ENCODE data around the gene LCP2.
"Not testable (repeated sequence)": the region's sequence is repeated elsewhere in the genome, so short reads cannot be mapped to it uniquely, and the experiment has no call there.

The LCP2 gene

DNA sequence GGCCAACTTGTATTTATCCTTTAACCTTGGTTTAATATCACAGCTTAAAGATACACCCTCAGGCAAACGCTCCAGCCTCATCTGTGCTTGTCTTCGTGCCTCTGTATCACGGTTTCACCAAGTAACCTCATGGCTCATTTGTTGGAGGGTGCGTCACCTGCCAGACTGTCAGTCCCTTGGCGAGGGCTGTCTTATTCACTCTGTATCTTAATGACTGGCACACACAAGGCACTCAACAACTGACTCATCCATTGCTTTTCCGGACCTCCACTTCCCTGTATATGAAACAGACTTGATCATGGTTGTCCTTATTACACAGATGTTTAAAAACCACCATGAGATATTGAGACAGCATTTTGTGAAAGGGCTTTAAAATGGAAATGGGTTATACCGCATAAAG lies 28.0 kb downstream of the LCP2 start:
- no peak for DNase-seq

DNA sequence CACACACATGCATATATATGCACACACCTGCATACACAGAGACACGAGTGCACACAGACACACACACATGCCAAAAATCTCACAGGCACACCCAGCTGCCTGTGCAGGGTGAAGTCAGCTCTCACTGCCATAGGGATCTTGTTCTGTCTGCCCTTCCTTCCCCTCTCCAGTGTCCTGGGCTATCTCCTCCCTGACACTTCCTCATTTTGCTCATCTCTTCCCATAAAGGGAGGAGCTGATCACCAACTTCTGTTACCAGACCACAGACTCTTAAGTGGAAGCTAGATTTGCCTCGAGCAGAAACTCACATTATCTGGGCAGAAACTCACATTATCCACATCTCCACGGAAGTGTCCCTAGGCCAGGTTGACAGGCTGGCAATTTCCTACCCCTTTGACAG lies 28.7 kb downstream of the LCP2 start:
- no peak for DNase-seq

- no peak for DNase-seq
These were observed 29.4 kb downstream of the LCP2 start for GRCh38 chr5:170268153-170268689.

DNA sequence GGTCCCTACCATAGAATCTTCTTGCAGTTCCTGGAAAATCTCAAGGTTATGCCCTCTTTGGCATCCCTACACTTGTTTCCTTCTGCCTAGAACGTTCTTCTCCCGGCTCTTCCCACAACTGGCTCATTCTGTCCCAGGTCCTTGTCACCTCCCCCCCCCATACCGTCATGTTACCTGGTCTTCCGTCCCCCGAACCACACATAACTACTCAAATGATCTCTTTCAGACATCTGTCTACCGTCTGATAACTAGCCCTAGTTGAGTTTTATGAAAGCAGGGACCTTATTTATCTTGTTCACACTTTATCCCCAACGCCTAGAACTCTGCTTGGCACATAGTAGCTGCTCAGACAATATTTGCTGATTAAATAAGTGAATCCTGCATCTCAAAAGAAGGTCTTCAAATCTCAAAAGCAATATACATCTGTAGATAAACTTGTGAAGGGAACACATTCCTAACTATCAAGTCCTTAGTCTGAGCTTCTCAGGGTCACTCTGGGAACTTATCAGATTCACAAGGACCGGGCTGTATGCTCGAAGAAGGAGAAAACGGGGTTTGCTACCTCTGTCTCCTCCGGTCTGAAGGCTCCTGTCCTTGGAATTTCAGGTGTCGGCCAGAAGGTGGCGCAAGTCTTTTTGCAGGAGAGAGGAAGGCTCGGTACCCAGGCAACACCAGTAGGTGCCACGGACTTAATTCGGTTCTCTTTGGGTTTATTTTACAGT lies 30.0 kb downstream of the LCP2 start:
- DNase-seq, result peak; percentile 15

GRCh38 chr5:170266570-170267381 lies 30.8 kb downstream of the LCP2 start:
- DNase-seq, result no peak

DNA sequence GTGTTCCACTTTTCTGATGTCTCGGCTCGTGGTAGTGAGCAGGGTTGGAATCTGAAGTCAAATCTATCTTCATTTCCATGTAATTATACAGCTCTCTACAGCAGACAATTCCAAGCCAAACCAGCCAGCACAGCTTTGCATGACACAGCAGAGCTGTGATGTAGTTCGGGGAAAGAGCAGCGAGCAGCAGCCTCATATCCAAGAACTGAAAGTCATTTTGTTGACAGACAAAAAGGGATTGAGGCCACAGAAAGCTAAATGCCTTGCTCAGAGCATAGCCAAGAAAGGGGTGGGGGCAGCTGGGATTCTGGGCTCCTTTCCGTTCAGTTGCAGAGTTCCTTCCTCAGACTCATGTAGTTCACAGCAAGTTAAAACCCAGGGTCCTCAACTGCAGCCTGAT lies 32.1 kb downstream of the LCP2 start:
- DNase-seq, result no peak

GRCh38 chr5:170263906-170264305 lies 33.7 kb downstream of the LCP2 start:
- DNase-seq, result no peak

- no peak for DNase-seq
These were observed 35.2 kb downstream of the LCP2 start for GRCh38 chr5:170262061-170263045.

- DNase-seq, result no peak
These were observed 36.0 kb downstream of the LCP2 start for GRCh38 chr5:170261528-170262043.

GRCh38 chr5:170257370-170257769 lies 40.2 kb downstream of the LCP2 start:
- DNase-seq, result no peak

DNA sequence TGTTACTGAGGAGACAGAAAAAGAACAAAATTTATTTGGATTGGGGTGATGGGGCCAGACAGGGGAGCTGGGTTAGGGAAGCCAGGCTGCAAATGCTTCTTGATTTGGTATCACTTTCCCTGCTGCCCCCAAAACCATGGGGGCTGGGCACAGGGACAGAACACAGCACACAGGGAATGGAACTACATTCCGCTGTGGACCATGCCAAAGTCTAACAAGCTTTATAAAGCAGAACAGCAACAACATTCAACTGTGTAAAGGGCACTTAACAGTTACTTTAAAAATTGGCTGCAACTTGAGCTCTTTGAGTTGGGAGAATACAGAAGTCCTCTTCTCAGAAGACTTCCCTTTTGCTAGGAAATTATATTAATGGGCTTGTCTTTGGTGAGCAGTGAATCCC lies 41.0 kb downstream of the LCP2 start:
- DNase-seq, result no peak

GRCh38 chr5:170254056-170254455 lies 43.5 kb downstream of the LCP2 start:
- no peak for DNase-seq

GRCh38 chr5:170252720-170253350 lies 44.7 kb downstream of the LCP2 start:
- DNase-seq, result no peak

DNA sequence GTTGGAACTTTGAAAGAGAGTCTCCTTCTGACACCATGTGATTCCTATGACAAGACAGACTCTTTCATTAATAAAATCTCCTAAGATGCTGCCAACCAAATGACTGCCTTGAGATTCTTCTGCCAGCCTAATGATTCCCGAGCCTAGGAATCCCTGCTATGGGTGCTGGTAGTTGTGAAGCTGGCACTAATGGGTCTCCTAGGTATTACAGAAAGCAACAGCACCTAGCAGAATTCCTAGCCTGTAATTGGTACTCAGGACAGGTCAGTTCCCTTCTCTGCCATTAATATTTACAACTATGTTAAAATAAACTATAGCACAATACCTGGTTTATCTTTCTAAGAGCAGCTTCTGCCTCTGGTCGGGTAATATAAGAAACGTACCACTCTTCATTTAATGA lies 45.5 kb downstream of the LCP2 start:
- no peak for DNase-seq

DNA sequence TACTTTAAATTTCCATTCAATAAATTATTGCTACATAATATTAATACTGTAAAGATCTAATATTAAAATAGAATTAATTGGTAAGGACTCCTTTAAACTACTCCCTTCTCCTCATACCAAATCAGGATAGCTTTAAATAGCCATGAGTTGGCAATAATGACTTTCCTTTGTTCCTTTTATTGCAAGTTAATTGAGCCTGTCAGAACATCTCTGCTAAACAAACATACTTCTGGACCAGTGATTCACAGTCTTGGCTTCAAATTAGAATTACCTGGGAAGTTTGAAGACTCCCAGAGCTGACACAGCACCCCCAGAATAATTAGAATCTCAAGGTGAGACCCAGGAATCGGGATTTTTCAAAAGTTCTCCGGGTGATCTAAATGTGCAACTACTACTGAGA lies 46.1 kb downstream of the LCP2 start:
- DNase-seq, result no peak

- DNase-seq, result no peak
These were observed 46.7 kb downstream of the LCP2 start for GRCh38 chr5:170250810-170251317.

DNA sequence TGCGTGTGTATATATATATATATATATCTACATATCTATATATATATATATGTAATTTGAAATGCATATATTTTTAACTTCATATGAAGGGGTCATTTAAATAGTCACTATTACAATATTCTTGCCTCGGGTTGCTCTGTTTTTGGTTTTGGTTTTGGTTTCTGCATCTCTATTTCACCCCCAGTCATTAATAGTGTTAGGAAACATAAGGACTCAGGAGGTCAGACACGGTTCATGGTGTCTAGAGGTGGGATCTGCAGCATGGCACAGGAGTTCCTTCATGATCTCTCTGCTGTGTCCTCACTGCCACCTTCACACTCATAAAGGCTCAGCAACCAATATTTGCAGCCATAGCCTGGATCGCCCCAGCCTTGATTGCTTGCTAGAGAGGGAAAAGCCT lies 48.2 kb downstream of the LCP2 start:
- DNase-seq, result no peak

GRCh38 chr5:170248931-170249227 lies 48.7 kb downstream of the LCP2 start:
- not testable (repeated sequence) for DNase-seq

GRCh38 chr5:170248172-170248930 lies 49.2 kb downstream of the LCP2 start:
- DNase-seq, result no peak

DNA sequence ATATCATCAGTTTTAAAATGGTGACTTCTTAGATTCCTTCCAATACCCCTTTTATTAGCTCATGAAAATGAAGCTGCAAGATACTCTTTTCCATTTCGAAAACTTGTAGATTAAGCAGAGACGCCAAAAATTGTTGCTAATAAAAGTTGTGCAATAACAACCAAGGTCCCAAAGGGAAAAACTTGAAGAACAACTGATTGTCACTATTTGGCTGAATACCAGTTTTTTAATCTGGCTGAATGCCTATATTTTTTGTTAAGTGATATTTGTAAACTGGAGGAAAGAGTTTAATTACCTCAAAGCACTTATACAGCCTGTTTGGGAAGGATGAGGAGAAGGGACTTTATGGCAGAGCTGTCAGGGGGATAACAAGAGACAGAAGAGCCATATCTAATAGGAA lies 50.2 kb downstream of the LCP2 start:
- no peak for DNase-seq

DNA sequence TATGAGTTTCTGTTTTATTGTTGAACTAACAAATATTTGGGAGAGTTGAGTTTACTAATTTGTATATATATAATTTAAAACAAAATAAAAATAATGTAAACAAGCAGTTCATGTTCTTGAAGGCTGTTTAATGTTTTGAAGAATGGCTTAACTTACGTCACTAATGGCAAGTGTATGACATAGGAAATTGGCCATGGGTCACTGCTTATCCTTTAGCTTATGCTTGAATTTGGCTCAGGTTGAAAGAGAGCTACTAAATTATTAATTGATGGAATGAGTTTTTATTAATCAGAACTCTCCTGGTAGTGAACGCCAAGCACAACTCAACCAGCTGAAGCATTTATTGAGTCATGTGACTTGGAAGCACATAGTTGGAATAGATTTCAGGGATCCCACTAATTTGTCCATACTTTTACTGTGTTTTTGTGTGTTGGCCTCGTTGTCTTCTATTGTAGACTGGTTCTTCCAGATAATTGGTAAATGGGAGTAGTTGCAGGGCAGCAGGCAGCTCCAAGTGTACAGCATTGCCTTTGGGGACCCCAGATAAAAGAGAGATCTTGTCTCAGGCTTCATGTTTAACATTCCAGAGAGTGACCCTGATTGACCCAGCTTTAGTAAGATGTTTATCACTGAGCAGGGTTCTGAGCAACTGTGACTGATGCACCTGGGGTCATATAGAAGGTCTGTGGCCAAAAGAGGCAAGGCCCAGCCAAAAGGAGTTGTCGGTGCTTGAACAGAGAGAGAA lies 51.3 kb downstream of the LCP2 start:
- no peak for DNase-seq

All from NCI-H226 (cell line).